GM12865 (cell line): ENCODE measurements around the gene HOXA9.

Experiments
- DNase-seq: peaks from one replicate; pipeline ENCODE4 v3.0.0; 2010; ENCODE audit warnings: low read depth
- H3K4me3 ChIP-seq: 2 replicates; pipeline ENCODE4 v1.5.1; 2011; ENCODE audit warnings: mild to moderate bottlenecking, low read depth, low read length, control low read depth
- TF ChIP-seq, protein P1 (sequence below): IDR thresholded peaks from 2 replicates; pipeline ENCODE4 v1.5.1; 2011; ENCODE audit warnings: low read length, control low read depth, low read depth, inconsistent platforms; ENCODE audit not compliant: insufficient read depth; ENCODE audit errors: missing control alignments

HOXA9 gene

DNA sequence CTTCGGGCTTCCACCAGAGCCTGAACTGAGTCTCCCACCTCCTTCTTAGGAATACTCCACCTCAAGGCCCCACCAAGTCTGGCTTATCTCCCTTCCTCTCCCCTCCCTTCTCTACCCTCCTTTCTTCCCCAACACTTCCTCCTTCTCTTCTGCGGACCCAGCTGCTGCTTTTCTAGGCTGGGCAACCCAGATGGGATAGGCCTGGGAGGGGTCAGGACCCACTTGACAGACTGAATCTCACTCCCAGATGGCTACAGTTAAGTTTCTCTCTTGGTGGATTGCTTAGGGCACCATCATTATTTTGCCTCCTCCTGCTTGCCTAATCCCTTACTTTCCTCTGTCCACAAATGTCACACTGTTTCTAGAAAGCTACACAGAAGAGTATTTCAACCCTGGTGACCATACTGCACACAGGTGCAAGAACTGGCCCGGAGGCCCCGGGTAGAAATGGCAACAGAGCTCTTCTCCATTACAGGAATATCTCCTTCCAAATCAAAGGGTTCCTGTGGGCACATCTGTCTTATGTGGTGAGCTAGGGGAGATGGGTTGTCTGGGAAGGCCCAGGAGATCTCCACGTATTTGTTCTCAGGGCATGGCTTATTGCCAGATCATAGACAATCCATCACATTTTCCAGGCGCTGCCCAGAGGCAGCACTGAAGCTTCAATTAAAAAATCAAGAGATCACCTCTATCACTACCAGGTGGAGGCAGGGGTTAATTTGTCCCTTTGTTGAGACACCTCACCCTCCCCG lies 24.8 kb upstream of the HOXA9 start:
- no peak for DNase-seq
- TF ChIP-seq, protein P1, sequence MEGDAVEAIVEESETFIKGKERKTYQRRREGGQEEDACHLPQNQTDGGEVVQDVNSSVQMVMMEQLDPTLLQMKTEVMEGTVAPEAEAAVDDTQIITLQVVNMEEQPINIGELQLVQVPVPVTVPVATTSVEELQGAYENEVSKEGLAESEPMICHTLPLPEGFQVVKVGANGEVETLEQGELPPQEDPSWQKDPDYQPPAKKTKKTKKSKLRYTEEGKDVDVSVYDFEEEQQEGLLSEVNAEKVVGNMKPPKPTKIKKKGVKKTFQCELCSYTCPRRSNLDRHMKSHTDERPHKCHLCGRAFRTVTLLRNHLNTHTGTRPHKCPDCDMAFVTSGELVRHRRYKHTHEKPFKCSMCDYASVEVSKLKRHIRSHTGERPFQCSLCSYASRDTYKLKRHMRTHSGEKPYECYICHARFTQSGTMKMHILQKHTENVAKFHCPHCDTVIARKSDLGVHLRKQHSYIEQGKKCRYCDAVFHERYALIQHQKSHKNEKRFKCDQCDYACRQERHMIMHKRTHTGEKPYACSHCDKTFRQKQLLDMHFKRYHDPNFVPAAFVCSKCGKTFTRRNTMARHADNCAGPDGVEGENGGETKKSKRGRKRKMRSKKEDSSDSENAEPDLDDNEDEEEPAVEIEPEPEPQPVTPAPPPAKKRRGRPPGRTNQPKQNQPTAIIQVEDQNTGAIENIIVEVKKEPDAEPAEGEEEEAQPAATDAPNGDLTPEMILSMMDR: no peak
- no peak overlapping the region for H3K4me3 ChIP-seq

DNA sequence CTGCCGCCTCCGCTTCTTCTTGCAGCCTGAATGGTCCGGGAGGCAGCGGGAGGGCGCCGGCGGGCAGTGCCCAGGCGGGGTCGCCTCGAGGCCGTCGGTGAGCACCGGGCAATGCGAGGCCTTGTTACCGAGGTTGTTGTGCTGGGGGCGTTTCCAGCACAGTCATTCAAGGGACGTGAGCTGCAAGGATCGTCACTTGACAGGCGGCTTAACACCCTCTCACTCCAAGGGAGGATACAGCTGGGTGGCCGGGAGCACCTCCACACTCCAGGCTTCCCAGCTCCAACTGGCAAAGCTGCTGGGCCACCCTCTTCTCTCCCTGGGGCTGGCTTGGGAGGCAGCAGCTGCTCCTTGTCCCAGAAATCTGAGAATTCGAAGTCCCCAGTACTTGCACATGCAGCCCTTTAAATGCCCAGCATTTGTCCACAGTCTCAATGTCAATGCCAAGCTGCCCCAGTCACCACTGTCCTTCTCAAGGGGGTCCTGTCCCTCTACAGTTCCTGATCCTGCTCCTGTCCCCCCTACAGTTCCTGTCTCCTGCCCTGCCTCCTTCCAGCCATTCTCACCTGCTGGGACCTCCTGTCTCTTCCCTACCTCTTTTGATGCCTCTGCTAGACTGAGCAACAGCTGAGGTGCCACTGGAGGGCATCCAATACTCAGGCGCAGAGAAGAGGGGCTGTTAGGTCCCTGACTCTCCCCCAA lies 24.1 kb upstream of the HOXA9 start:
- no peak for DNase-seq
- TF ChIP-seq, protein P1: no peak

DNA sequence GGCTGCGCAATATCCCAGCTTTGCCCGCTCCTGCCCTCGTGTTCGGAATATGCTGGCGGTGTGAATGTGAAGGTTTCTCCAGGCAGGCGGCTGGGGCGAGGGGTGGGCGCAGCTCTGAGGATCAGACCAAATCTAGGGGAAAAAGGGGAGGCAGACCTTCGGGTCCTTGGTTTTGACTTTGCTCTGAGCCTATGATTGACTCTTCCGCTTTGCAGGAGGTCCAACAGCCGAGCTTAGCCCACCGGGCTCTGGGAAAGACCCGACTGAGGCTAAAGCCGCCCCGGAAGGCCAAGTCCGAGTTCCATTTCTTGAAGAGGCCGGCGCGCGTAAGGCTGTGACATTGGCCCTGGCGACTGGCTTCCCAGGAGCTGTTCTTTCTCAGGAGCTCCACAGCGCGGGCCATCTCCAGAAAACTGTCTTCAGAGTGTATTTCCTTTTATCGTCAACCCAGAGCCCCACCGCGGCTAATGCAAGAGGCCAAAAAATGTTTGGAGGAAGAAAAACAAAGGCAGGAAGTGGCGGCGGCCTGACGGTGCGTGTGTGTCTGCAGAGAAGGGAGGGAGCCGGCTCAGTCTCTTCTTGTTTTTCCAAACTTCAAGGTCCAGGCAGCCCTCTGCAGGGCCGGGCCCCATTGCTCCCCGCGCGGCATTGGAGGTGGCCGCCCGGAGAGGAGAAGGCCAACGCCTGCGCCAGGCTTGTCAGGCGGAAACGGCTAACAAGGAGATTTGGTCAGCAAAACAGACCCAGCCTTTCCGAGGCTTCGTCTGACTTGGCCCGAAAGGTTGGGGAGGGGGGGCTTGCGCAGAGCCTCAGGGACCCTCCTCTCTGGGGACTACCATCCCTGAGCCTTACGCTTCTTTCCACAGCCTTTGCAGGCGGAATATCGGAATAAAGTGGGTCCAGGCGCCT lies 23.3 kb upstream of the HOXA9 start:
- DNase-seq: no peak
- no peak overlapping the region for H3K4me3 ChIP-seq
- TF ChIP-seq, protein P1: no peak

More for the DNA sequence above, 24.1 kb upstream of the HOXA9 start:
- no peak overlapping the region for H3K4me3 ChIP-seq

DNA sequence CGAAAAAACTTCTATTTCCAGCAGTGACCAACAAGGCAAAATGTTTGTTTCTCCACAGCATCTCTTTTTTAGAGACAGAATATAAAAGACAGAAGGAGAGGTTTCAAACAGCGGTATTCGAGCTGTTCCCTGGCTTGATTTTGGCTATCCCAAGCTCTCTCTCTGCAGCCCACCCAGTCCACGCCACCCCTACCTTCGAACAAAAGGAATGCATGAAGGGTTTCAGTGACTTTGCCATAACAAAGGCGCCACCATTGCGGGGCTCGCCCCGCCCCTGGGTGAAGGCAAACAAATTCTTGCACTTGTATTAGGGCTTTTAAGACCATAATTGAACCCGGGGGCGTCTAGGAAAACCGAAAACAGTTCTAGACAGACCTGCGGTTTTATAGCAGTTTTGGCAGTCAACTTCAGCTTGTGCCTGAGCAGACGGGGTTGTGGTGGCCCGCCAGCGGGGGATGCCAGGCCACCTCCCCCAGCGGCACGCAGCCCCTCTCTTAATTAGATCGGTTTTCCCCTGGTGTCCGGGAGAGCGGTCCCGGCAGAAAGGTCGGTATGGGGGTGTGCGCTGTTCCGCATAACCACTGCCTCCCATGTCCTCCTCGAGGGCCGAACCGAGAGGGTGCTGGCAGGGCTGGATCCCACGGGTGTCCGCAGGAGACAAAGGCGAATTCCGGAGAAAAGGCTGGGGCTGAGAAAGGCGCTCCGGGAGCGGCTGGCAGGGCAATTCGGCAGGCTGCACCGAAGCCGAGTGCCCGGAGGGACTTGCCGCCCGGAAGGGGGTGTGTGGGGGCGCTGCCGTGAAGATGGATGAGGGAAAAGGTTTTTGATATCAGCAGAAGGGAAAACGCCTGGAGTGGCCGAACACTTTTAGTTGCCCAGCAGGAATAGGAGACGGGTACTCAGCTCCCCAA lies 22.4 kb upstream of the HOXA9 start:
- no peak overlapping the region for H3K4me3 ChIP-seq
- DNase-seq: no peak
- TF ChIP-seq, protein P1: no peak

DNA sequence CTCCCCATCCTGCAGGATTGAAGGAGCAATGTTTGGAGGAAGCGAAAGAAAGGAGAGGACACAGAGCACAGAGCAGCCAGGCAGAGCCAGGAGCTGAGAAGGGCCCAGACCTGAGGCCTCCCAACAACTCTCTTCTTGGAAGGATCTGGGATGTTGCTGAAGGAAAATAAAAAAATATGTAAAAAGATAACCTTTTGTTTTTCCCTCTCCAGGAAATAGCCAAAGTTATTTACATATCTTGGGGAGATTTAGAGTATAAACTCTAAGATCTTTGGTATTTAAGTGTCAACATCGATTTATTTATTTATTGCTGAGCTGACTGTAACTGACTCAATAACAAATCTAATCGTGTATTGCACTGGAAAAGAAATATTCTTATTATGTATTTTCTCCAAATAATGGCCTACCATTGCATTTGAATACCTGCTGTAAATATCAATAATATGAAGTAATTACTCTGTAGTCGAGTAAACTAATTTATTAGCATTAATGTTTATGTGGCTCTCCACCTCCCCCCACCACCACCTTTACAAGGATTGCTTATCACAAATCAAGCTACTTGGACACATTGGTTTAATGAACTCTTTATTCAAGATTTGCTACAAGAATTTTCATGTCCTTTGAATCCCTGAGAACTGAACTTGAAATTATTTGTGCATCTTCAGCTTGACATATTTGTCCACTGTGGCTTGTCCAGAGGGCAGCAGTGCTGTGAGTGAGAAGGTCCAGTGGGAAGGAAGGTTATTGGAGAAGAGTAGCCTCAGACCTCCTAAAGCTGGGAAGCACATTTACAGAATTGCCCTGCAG lies 21.5 kb upstream of the HOXA9 start:
- DNase-seq: no peak

More for the DNA sequence above, 21.5 kb upstream of the HOXA9 start:
- H3K4me3 ChIP-seq: no peak overlapping the region
- TF ChIP-seq, protein P1: no peak
